MM.1S (cell line): ENCODE data around the gene ECT2L.

Experiments
- DNase-seq: peaks from one replicate; pipeline ENCODE4 v3.0.0-alpha.2; 2015
- H2AFZ ChIP-seq: fragments of 300-600 bp; sonication (generic); 2 replicates; pipeline ENCODE4 v1.6.0; 2016; ENCODE audit warnings: antibody characterized with exemption, low read length
- H3F3A ChIP-seq: fragments of 300-600 bp; sonication (generic); 2 replicates; pipeline ENCODE4 v1.6.1; 2016; ENCODE audit warnings: mild to moderate bottlenecking, antibody characterized with exemption, low read length, moderate library complexity, mixed read lengths; ENCODE audit not compliant: insufficient read depth
- H3K27ac ChIP-seq: fragments of 300-600 bp; sonication (generic); 2 replicates; pipeline ENCODE4 v1.5.1; 2016; ENCODE audit warnings: mild to moderate bottlenecking, low read length
- H3K27me3 ChIP-seq: fragments of 300-600 bp; sonication (generic); replicated peaks from 2 replicates; pipeline ENCODE4 v1.6.0; 2016; ENCODE audit warnings: low read length; ENCODE audit not compliant: insufficient read depth
- H3K36me3 ChIP-seq: fragments of 300-600 bp; sonication (generic); replicated peaks from 2 replicates; pipeline ENCODE4 v1.6.1; 2016; ENCODE audit warnings: mild to moderate bottlenecking, low read length, mixed read lengths; ENCODE audit not compliant: insufficient read depth
- H3K4me1 ChIP-seq: fragments of 300-600 bp; sonication (generic); 2 replicates; pipeline ENCODE4 v1.6.1; 2016; ENCODE audit warnings: low read length, mixed read lengths
- H3K4me2 ChIP-seq: fragments of 300-600 bp; sonication (generic); 2 replicates; pipeline ENCODE4 v1.6.0; 2016; ENCODE audit warnings: low read depth, low read length
- H3K4me3 ChIP-seq: fragments of 300-600 bp; sonication (generic); 2 replicates; pipeline ENCODE4 v1.5.1; 2016; ENCODE audit warnings: low read length, mixed read lengths
- H3K79me2 ChIP-seq: fragments of 300-600 bp; sonication (generic); 2 replicates; pipeline ENCODE4 v1.6.1; 2016; ENCODE audit warnings: mixed run types, low read length, mixed read lengths
- H3K9ac ChIP-seq: fragments of 300-600 bp; sonication (generic); 2 replicates; pipeline ENCODE4 v1.6.1; 2016; ENCODE audit warnings: low read length, mixed read lengths
- H3K9me2 ChIP-seq: fragments of 300-600 bp; sonication (generic); replicated peaks from 2 replicates; pipeline ENCODE4 v1.6.1; 2016; ENCODE audit warnings: mild to moderate bottlenecking, low read length, mixed read lengths; ENCODE audit not compliant: insufficient read depth
- H3K9me3 ChIP-seq: fragments of 300-600 bp; sonication (generic); replicated peaks from 2 replicates; pipeline ENCODE4 v1.6.1; 2016; ENCODE audit warnings: mild to moderate bottlenecking, low read length, mixed read lengths; ENCODE audit not compliant: insufficient read depth
- H4K20me1 ChIP-seq: fragments of 300-600 bp; sonication (generic); 2 replicates; pipeline ENCODE4 v1.6.1; 2016; ENCODE audit warnings: mild to moderate bottlenecking, low read length, moderate library complexity, mixed read lengths; ENCODE audit not compliant: insufficient read depth
- CTCF ChIP-seq: fragments of 300-600 bp; sonication (generic); IDR thresholded peaks from 2 replicates; pipeline ENCODE4 v1.5.1; 2016; ENCODE audit warnings: antibody characterized with exemption, low read length, mixed read lengths
- EZH2 ChIP-seq: fragments of 300-600 bp; sonication (generic); optimal IDR thresholded peaks from 2 replicates; pipeline ENCODE3; 2017; ENCODE audit warnings: low read depth, mild to moderate bottlenecking, antibody characterized with exemption, low read length, mixed read lengths
- EZH2phosphoT487 ChIP-seq: fragments of 300-600 bp; sonication (generic); IDR thresholded peaks from 2 replicates; pipeline ENCODE4 v1.6.1; 2018; ENCODE audit warnings: antibody characterized with exemption, low read length

ECT2L gene

GRCh38 chr6:138869398-138869797, 73.5 kb downstream of the ECT2L start:
- Histone ChIP-seq H3K9ac (no peak overlapping the region), H3K36me3 (no peaks in the 10 kb centered on the region), H3K4me2 (no peak overlapping the region), H3K27me3 (no peaks in the 10 kb centered on the region), H3K27ac (no peak overlapping the region), H3K79me2 (no peaks in the 10 kb centered on the region), H2AFZ (no peak overlapping the region), H3K4me1 (no peaks in the 10 kb centered on the region), H3K4me3 (no peak overlapping the region), H3K9me3 (no peaks in the 10 kb centered on the region), H4K20me1 (no peaks in the 10 kb centered on the region), H3F3A (no peaks in the 10 kb centered on the region), H3K9me2 (no peaks in the 10 kb centered on the region)
- no peak for TF ChIP-seq CTCF
- no peak for TF ChIP-seq EZH2
- TF ChIP-seq EZH2phosphoT487: no peak
- no peak for DNase-seq

GRCh38 chr6:138873191-138873590, 77.3 kb downstream of the ECT2L start:
- Histone ChIP-seq H3F3A (no peaks in the 10 kb centered on the region), H3K36me3 (no peaks in the 10 kb centered on the region), H2AFZ (no peak overlapping the region), H3K9me3 (no peaks in the 10 kb centered on the region), H3K9ac (no peak overlapping the region), H3K9me2 (no peaks in the 10 kb centered on the region), H3K4me3 (no peak overlapping the region), H3K27me3 (no peaks in the 10 kb centered on the region), H3K4me2 (no peak overlapping the region), H3K79me2 (no peaks in the 10 kb centered on the region), H3K4me1 (no peaks in the 10 kb centered on the region), H4K20me1 (no peaks in the 10 kb centered on the region), H3K27ac (no peak overlapping the region)
- DNase-seq: no peak
- TF ChIP-seq EZH2 (no peak), CTCF (no peak), EZH2phosphoT487 (no peak)

- H3K4me2 ChIP-seq: no peak overlapping the region
- no peak overlapping the region for H3K27ac ChIP-seq
- H2AFZ ChIP-seq: no peak overlapping the region
- no peak for DNase-seq
- H3K79me2 ChIP-seq: no peaks in the 10 kb centered on the region
- H3F3A ChIP-seq: no peaks in the 10 kb centered on the region
- TF ChIP-seq EZH2phosphoT487 (no peak), EZH2 (no peak), CTCF (no peak)
- H3K9ac ChIP-seq: no peak overlapping the region
- H3K9me2 ChIP-seq: no peaks in the 10 kb centered on the region
- no peaks in the 10 kb centered on the region for H3K4me1 ChIP-seq
- no peaks in the 10 kb centered on the region for H3K9me3 ChIP-seq
- H4K20me1 ChIP-seq: no peaks in the 10 kb centered on the region
- H3K27me3 ChIP-seq: no peaks in the 10 kb centered on the region
- H3K4me3 ChIP-seq: no peak overlapping the region
- no peaks in the 10 kb centered on the region for H3K36me3 ChIP-seq
Observed at GRCh38 chr6:138882369-138883017, 86.6 kb downstream of the ECT2L start.
